ENCODE data around the gene SYNDIG1L. TPM values are rescaled to one million over a fixed set of nuclear protein-coding genes. Genes with fewer than 3 reads are reported as not detected.

The SYNDIG1L gene
- total and polyA plus RNA-seq, 10 of the 15 experiments (the other 5 are each of a cell fraction or from before 2014, with no cell fraction given) = 0.04 TPM; not detected in 9

GRCh38 chr14:74358176-74358829 lies 67.7 kb downstream of the SYNDIG1L start (continued):
- TF ChIP-seq ZNF687 (IDR thresholded peaks at IDR 0.05) (no peak), POLR2AphosphoS5 (IDR thresholded peaks at IDR 0.05; ENCODE audit: low read length) (no peak)

DNA sequence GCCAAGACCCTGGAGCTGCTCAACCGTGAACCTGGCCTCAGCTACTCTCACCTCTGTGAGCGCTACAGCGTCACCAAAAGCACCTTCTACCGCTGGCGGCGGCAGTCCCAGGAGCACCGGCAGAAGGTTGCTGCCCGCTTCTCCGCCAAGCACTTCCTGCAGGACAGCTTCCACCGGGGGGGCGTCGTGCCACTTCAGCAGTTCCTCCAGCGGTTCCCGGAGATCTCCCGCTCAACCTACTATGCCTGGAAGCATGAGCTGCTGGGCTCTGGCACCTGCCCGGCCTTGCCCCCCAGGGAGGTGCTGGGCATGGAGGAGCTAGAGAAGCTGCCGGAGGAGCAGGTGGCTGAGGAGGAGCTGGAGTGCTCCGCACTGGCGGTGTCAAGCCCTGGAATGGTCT lies 68.4 kb downstream of the SYNDIG1L start:
- Histone ChIP-seq H3K9ac (ENCODE audit: control insufficient read depth, insufficient read depth, low read length) (no peak overlapping the region), H3K9me3 (replicated peaks; ENCODE audit: control insufficient read depth, insufficient read depth, low read length) (no peaks in the 10 kb centered on the region), H4K20me1 (ENCODE audit: control insufficient read depth, insufficient read depth) (no peaks in the 10 kb centered on the region), H3K4me1 (ENCODE audit: control insufficient read depth, insufficient read depth, low read length) (no peaks in the 10 kb centered on the region), H3K4me3 (no peak overlapping the region), H3K4me2 (ENCODE audit: control insufficient read depth, insufficient read depth) (no peak overlapping the region), H2AFZ (ENCODE audit: control insufficient read depth, low read depth, low read length) (no peak overlapping the region), H3K27me3 (replicated peaks in 1 of 2; ENCODE audit: control insufficient read depth in 2 of 2, insufficient read depth in 2 of 2, low read length in 1 of 2) (peaks cover 0 to 1% of the 10 kb centered on the region in 2 experiments; a peak in 1 of 4 replicates), H3K79me2 (ENCODE audit: control insufficient read depth, insufficient read depth, low read length) (no peaks in the 10 kb centered on the region), H3K27ac (ENCODE audit: control insufficient read depth, insufficient read depth) (no peak overlapping the region), H3K36me3 (ENCODE audit: control insufficient read depth in 2 of 2, insufficient read depth in 2 of 2, low read length in 1 of 2) (no peaks in the 10 kb centered on the region)
- DNase-seq (ENCODE audit: low read depth, low spot score) (no peak), ATAC-seq (no peak), FAIRE-seq (no peak)
- BruUV-seq (replicated peaks) = no TSS peak
- intact Hi-C loops (cut with micrococcal nuclease; ENCODE audit: unreplicated experiment) = no loop called here
- no peak for TF ChIP-seq BCLAF1 (IDR thresholded peaks at IDR 0.05)
- TF ChIP-seq POLR2AphosphoS2 (IDR thresholded peaks at IDR 0.05; ENCODE audit: low read depth, low read length) = no peak
- TF ChIP-seq SUZ12 (IDR thresholded peaks at IDR 0.05; ENCODE audit: unreplicated experiment) = no peak
- no peak for TF ChIP-seq NBN (IDR thresholded peaks at IDR 0.05)
- no peak for TF ChIP-seq SUPT20H (IDR thresholded peaks at IDR 0.05; ENCODE audit: borderline replicate concordance, control insufficient read depth, low read depth, low read length)
- TF ChIP-seq ZNF384 (IDR thresholded peaks at IDR 0.05; ENCODE audit: borderline replicate concordance, low read depth, low read length) = no peak
- TF ChIP-seq, protein P1, sequence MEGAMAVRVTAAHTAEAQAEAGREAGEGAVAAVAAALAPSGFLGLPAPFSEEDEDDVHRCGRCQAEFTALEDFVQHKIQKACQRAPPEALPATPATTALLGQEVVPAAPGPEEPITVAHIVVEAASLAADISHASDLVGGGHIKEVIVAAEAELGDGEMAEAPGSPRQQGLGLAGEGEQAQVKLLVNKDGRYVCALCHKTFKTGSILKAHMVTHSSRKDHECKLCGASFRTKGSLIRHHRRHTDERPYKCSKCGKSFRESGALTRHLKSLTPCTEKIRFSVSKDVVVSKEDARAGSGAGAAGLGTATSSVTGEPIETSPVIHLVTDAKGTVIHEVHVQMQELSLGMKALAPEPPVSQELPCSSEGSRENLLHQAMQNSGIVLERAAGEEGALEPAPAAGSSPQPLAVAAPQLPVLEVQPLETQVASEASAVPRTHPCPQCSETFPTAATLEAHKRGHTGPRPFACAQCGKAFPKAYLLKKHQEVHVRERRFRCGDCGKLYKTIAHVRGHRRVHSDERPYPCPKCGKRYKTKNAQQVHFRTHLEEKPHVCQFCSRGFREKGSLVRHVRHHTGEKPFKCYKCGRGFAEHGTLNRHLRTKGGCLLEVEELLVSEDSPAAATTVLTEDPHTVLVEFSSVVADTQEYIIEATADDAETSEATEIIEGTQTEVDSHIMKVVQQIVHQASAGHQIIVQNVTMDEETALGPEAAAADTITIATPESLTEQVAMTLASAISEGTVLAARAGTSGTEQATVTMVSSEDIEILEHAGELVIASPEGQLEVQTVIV (IDR thresholded peaks at IDR 0.05; ENCODE audit: borderline replicate concordance, partially characterized antibody) = no peak
- no peak for TF ChIP-seq IKZF1 (conservative IDR thresholded peaks at IDR 0.05)
- TF ChIP-seq MEF2A (IDR thresholded peaks at IDR 0.05; ENCODE audit: insufficient read depth, low read depth, low read length) = no peak
- 70% methylated on average over 19 of the region's 19 CpGs for WGBS (ENCODE audit: insufficient coverage, insufficient replicate concordance, low lambda C conversion rate, missing lambda C conversion rate)
- ChIA-PET CTCF (no interaction called here), SMC1A (ENCODE audit: uncharacterized antibody, unreplicated experiment) (no interaction called here), RAD21 (ENCODE audit: unreplicated experiment) (no interaction called here), POLR2A (no interaction called here)
- in situ Hi-C loops (cut with MboI) = no loop called here

All from GM12878 (cell line).